HEK293T (cell line): ENCODE results near the gene RHOA.
A peak's percentile ranks its signal among the peaks of the same experiment; 100 is the strongest.
"Not testable (repeated sequence)": the region's sequence is repeated elsewhere in the genome, so short reads cannot be mapped to it uniquely, and the experiment has no call there.

Experiments used
- CTCF ChIA-PET: fragments of 350-600 bp; formaldehyde crosslinking; extraction: SDS; loops from one replicate; lab custom pipeline; 2021; ENCODE audit warnings: antibody characterized with exemption, inconsistent platforms; lab: Yijun Ruan, JAX
- POLR2A ChIA-PET: fragments of 350-600 bp; formaldehyde crosslinking; extraction: SDS; loops from one replicate; lab custom pipeline; 2020; ENCODE audit warnings: antibody characterized with exemption, inconsistent platforms; lab: Yijun Ruan, JAX
- DNase-seq: peaks from one replicate; pipeline ENCODE4 v3.0.0; 2012; ENCODE audit warnings: mixed read lengths; ENCODE audit errors: extremely low spot score
- ARNT ChIP-seq: fragments of 450-650 bp; IDR thresholded peaks from 2 replicates; pipeline ENCODE4 v1.6.1; 2017; ENCODE audit warnings: mild to moderate bottlenecking
- BHLHE40 ChIP-seq: fragments of 450-650 bp; IDR thresholded peaks from 2 replicates; pipeline ENCODE4 v1.6.1; 2016; ENCODE audit warnings: mild to moderate bottlenecking, moderate library complexity, borderline replicate concordance
- CTBP1 ChIP-seq: fragments of 450-650 bp; IDR thresholded peaks from 2 replicates; pipeline ENCODE4 v1.6.1; 2016; ENCODE audit warnings: borderline replicate concordance
- ELF4 ChIP-seq: fragments of 450-650 bp; IDR thresholded peaks from 2 replicates; pipeline ENCODE4 v1.6.1; 2017; ENCODE audit warnings: antibody characterized with exemption
- FOXA1 ChIP-seq: fragments of 450-650 bp; IDR thresholded peaks from 2 replicates; pipeline ENCODE4 v1.6.1; 2016; ENCODE audit warnings: mild to moderate bottlenecking
- FOXK2 ChIP-seq: fragments of 450-650 bp; IDR thresholded peaks from 2 replicates; pipeline ENCODE4 v1.6.1; 2016; ENCODE audit warnings: mild to moderate bottlenecking
- FOXM1 ChIP-seq: fragments of 450-650 bp; IDR thresholded peaks from 2 replicates; pipeline ENCODE4 v1.6.1; 2017; ENCODE audit warnings: mild to moderate bottlenecking, borderline replicate concordance
- HDGF ChIP-seq: fragments of 450-650 bp; IDR thresholded peaks from 2 replicates; pipeline ENCODE4 v1.6.1; 2017; ENCODE audit warnings: antibody characterized with exemption, borderline replicate concordance
- L3MBTL2 ChIP-seq: fragments of 450-650 bp; conservative IDR thresholded peaks from 2 replicates; pipeline ENCODE4 v1.6.1; 2016; ENCODE audit warnings: mild to moderate bottlenecking
- LEF1 ChIP-seq: fragments of 450-650 bp; IDR thresholded peaks from 2 replicates; pipeline ENCODE4 v1.6.1; 2017; ENCODE audit warnings: mild to moderate bottlenecking, borderline replicate concordance
- NFRKB ChIP-seq: fragments of 450-650 bp; IDR thresholded peaks from 2 replicates; pipeline ENCODE4 v1.6.1; 2016; ENCODE audit warnings: mild to moderate bottlenecking, moderate library complexity
- SP1 ChIP-seq: fragments of 450-650 bp; IDR thresholded peaks from 2 replicates; pipeline ENCODE4 v1.6.1; 2017
- SUZ12 ChIP-seq: fragments of 450-650 bp; IDR thresholded peaks from 2 replicates; pipeline ENCODE4 v1.6.1; 2016; ENCODE audit warnings: mild to moderate bottlenecking
- TARDBP ChIP-seq: fragments of 450-650 bp; IDR thresholded peaks from 2 replicates; pipeline ENCODE4 v1.6.1; 2016
- ZNF384 ChIP-seq: fragments of 450-650 bp; IDR thresholded peaks from 2 replicates; pipeline ENCODE4 v1.6.1; 2016
- TF ChIP-seq, protein P1 (sequence below): fragments of 450-650 bp; IDR thresholded peaks from 2 replicates; pipeline ENCODE4 v1.6.1; 2016

RHOA gene

GRCh38 chr3:49411535-49411967, 225 bp downstream of the RHOA start:
- peak; percentile 20 for DNase-seq
- 0 out of 2 replicates have a peak, but pooled peaks have one; percentile 37 for TF ChIP-seq ARNT
- TF ChIP-seq NFRKB, result no peak
- peak; percentile 52; the same call in 1 of the 2 replicates for TF ChIP-seq LEF1
- POLR2A ChIA-PET, result interaction anchor here (0.7 to 2.7 kb wide), 13 partner anchors 10 to 112 kb away, joined by 3 to 27 read pairs (median 5); partner anchors contain the start of genes AMT, DAG1, NICN1 and USP4
- CTCF ChIA-PET, result interaction anchor here (1.7 kb wide), 1 partner anchor 71 kb away, joined by 7 read pairs; the partner anchor contains the start of gene USP4

GRCh38 chr3:49410846-49411534, 786 bp downstream of the RHOA start:
- POLR2A ChIA-PET, result interaction anchor here (0.8 to 2.7 kb wide), 6 partner anchors 14 to 113 kb away, joined by 3 to 27 read pairs (median 6); partner anchors contain the start of genes DAG1 and USP4
- CTCF ChIA-PET, result no interaction called here
- TF ChIP-seq FOXM1 (no peak), TARDBP (no peak), ARNT (no peak), CTBP1 (no peak), L3MBTL2 (no peak), FOXK2 (no peak), FOXA1 (no peak), SP1 (no peak), ELF4 (no peak), BHLHE40 (no peak), NFRKB (no peak), HDGF (no peak), LEF1 (no peak)
- TF ChIP-seq, protein P1, sequence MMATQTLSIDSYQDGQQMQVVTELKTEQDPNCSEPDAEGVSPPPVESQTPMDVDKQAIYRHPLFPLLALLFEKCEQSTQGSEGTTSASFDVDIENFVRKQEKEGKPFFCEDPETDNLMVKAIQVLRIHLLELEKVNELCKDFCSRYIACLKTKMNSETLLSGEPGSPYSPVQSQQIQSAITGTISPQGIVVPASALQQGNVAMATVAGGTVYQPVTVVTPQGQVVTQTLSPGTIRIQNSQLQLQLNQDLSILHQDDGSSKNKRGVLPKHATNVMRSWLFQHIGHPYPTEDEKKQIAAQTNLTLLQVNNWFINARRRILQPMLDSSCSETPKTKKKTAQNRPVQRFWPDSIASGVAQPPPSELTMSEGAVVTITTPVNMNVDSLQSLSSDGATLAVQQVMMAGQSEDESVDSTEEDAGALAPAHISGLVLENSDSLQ, result no peak

GRCh38 chr3:49410066-49410845, 1.5 kb downstream of the RHOA start:
- ChIA-PET CTCF (no interaction called here), POLR2A (interaction anchor here (1.3 to 2.3 kb wide), 3 partner anchors 38 to 70 kb away, joined by 3 to 14 read pairs (median 12); partner anchors contain the start of genes GPX1 and USP4)
- DNase-seq, result no peak
- TF ChIP-seq SP1 (no peak), FOXK2 (no peak), NFRKB (no peak), L3MBTL2 (no peak), SUZ12 (no peak), BHLHE40 (no peak), ARNT (no peak), FOXA1 (no peak), CTBP1 (no peak), ZNF384 (no peak), FOXM1 (no peak)
- TF ChIP-seq, protein P1, result no peak

More at GRCh38 chr3:49410846-49411534, 786 bp downstream of the RHOA start:
- no peak for DNase-seq

DNA sequence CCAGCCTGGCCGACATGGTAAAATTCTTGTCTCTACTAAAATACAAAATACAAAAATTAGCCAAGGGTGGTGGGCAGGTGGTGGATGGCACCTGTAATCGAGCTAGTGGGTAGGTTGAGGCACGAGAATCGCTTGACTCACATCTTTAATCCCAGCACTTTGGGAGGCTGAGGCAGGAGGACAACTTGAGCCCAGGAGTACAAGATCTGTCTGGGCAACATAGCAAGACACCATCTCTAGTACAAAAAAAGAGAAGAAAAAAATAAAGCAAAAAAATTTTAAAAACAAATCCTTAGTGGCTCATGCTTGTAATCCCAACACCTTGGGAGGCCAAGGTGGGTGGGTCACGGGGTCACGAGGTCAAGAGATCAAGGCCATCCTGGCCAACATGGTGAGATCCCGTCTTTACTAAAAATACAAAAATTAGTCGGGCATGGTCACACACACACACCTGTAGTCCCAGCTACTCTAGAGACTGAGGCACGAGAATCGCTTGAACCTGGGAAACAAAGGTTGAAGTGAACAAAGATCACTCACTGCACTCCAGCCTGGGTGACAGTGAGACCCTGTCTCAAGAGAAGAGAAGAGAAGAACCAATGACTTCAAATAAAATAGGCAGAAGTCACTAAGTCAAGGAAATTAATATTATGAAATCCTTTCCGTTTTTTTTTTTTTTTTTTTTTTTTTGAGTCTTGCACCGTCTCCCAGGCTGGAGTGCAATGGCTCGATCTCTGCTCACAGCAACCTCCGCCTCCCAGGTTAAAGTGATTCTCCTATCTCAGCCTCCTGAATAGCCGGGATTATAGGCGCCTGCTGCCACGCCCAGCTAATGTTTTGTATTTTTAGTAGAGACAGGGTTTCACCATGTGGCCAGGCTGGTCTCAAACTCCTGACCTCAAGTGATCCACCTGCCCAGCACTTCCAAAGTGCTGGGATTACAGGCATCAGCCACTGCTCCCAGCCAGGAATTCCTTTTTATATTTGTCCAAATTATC, 4.9 kb downstream of the RHOA start:
- TF ChIP-seq L3MBTL2 (no peak), BHLHE40 (no peak), SUZ12 (no peak), ZNF384 (peak; percentile 64), FOXM1 (no peak), SP1 (no peak)
- DNase-seq, result no peak
- ChIA-PET CTCF (interaction anchor here (0.6 kb wide), 1 partner anchor 419 kb away, joined by 4 read pairs; no protein-coding TSS in a partner anchor), POLR2A (interaction anchor here (1.0 to 2.2 kb wide), 4 partner anchors 22 to 67 kb away, joined by 3 to 7 read pairs (median 4); partner anchors contain the start of genes DAG1, NICN1 and USP4)

DNA sequence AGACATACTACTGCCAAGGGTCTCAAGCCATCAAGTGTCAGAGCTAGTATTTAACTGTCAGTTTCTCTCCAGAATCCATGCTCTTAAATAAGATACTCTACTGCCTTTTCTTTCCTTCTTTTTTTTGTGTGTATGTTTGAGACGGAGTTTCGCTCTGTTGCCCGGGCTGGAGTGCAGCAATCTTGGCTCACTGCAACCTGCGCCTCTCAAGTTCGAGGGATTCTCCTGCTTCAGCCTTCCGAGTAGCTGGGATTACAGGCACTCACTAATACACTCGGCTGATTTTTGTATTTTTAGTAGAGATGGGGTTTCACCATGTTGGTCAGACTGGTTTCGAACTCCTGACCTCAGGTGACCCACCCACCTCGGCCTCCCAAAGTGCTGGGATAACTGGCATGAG, 6.2 kb downstream of the RHOA start:
- ChIA-PET CTCF (interaction anchor here (0.6 kb wide), 1 partner anchor 266 kb away, joined by 3 read pairs; no protein-coding TSS in a partner anchor), POLR2A (interaction anchor here (0.8 to 2.2 kb wide), 2 partner anchors 65 to 66 kb away, joined by 3 to 7 read pairs; partner anchors contain the start of gene USP4)
- not testable (repeated sequence) for DNase-seq

DNA sequence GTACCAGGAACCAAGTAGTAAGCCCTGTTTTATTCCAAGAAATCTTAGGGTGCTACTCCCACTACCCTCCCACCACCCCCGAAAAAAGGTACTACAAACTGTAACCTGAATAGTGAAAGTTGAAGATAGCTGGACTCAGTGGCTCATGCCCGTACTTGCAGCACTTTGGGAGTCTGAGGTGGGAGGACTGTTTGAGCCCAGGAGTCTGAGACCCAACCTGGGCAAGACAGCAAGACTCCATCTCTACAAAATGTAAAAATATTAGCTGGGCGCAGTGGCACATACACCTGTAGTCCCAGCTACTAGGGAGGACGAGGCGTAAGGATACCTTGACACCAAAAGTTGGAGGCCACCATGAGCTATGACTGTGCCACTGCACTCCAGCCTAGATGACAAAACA, 7.9 kb downstream of the RHOA start:
- no peak for DNase-seq
- ChIA-PET POLR2A (no interaction called here), CTCF (interaction anchor here (0.6 to 0.7 kb wide), 2 partner anchors 14 to 1927 kb away, joined by 3 to 4 read pairs; no protein-coding TSS in a partner anchor)
- no peak for TF ChIP-seq NFRKB
- TF ChIP-seq BHLHE40, result no peak
- TF ChIP-seq ELF4, result no peak
- no peak for TF ChIP-seq FOXM1
- TF ChIP-seq L3MBTL2, result no peak
- no peak for TF ChIP-seq SUZ12
- TF ChIP-seq ARNT, result no peak
- TF ChIP-seq SP1, result no peak
- TF ChIP-seq, protein P1, result no peak
- no peak for TF ChIP-seq HDGF
- no peak for TF ChIP-seq CTBP1
- TF ChIP-seq TARDBP, result no peak
